GM19351 (cell line): ENCODE results near the gene BMPR2.

Experiments used
- ATAC-seq: cut with Tn5 transposase; IDR thresholded peaks from one replicate; pipeline ENCODE4 v1.9.1; 2021; ENCODE audit warnings: mild to moderate bottlenecking, moderate library complexity; ENCODE audit not compliant: unreplicated experiment

Gene BMPR2

DNA sequence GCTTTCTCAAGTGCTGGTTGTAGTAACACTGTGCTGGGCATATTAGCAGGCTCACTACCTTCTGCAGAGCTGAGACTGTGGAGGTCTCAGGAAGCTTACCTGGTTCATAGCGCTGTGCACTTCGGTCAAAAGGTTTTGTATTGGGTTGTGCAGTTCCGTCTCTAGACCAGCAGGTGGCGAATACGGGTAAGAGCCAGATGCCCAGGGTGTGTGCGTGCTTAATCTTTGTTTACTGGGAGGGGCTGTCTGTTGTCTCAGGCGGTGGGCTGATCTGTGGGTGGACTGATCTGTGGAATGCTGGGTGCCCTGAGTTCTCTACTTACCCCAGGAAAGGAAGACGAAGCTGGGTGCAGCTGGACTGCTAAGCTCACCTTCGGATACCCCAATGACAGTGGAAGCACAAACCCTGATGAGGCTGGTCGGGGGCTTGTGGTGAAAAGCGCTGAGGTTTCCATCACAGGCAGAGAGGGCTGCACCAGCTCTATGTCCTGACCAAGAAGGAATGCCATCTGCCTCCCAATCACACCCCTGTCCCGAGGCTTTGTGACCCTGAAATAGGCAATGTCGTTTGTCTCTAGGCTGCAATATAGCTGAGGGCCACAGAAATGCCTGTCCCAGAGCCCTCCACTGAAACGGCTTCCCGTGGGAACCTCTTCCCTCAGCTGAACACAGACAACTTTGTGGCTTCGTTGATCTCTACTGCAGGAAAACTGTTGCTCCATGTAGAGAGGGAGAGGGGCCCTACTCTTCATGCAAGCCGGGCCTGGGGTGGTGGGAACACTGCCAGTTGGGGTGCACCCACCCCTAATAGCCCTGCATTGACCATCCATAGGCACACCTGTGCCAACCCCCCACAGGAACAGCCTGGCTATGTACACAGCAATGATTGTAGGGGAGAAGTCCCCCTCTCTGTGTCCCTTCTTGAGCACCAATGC lies 212.8 kb downstream of the BMPR2 start:
- peak; percentile 94 for ATAC-seq

DNA sequence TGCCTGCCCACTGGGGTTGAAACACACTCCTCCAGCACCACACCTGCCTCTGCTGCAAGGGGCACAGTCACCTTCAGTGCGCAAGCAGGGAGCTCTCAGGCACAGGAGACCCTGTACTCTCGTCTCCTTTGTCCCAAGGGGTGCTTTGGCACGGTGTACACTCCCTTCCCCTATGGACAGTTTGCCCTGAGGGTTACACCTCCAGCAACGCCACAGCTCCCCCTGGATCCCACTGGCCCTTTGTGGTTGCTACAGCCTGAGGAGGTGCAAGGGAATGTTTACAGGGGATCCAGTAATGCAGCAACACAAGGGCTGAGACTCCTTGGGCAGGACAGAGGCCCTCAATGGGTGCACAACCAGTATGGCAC lies 213.4 kb downstream of the BMPR2 start:
- ATAC-seq, result no peak

- no peak for ATAC-seq
Measured at GRCh38 chr2:202592566-202592965, 216.4 kb downstream of the BMPR2 start.

- ATAC-seq, result no peak
Measured at GRCh38 chr2:202599105-202599504, 223.0 kb downstream of the BMPR2 start.

DNA sequence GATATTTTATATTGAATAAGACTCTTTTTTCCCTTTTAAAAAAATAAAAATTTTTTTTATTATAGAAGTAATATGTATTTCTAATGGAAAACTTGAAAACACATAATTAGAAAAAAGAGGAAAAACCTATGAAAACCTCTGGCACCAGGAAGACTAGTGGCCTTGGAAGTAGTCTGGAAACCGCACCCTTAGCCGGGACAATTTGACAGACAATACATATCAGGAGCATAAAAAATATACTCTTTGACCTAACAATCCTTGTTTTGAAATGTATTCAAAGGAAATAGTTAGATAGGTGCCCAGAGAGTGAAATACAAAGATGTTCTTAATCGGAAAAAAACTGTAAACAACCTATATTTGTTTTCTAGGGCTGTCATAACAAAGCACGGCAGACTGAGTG lies 223.8 kb downstream of the BMPR2 start:
- no peak for ATAC-seq

DNA sequence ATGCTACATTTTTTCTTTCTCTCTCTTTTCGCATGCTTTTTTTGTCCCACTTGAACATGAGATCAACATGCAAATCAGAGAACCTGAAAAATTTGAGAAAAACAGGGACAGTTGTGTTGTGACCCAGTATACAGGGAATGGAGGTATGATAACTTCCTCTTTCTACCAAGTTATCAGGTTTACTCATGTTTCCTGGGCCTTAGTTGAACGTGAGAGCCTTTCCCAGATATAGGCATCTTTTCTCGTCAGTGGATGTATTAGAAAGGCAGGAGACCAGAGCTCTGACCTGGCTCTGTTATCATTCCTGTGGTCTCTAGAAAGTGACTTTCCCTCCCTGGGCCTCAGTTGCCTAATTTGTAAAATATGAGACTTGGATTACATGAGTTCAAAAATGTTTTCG lies 228.6 kb downstream of the BMPR2 start:
- no peak for ATAC-seq

- ATAC-seq, result no peak
Measured at GRCh38 chr2:202605174-202605573, 229.0 kb downstream of the BMPR2 start.

GRCh38 chr2:202608142-202608852 lies 232.2 kb downstream of the BMPR2 start:
- ATAC-seq, result peak; percentile 47

GRCh38 chr2:202609381-202610145 lies 233.4 kb downstream of the BMPR2 start:
- peak; percentile 88 for ATAC-seq

DNA sequence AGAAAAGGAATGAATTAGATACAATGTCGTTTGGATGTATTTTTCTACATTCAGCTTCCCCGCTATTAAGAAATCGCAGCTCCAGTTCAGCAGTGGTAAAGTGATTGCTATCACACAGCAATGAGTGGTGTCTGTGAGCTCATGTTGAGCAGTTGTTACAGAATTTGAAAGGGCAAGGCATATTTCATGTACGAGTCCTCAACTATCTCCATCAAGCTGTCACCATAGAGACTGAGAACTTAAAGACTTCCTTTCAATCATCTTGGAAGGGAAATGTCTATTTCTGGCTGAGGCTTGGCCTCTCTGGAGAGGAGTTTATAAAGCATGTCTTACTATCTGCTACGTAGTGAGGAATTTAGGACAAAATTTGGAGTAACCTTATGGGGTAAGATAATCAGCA lies 234.3 kb downstream of the BMPR2 start:
- no peak for ATAC-seq

DNA sequence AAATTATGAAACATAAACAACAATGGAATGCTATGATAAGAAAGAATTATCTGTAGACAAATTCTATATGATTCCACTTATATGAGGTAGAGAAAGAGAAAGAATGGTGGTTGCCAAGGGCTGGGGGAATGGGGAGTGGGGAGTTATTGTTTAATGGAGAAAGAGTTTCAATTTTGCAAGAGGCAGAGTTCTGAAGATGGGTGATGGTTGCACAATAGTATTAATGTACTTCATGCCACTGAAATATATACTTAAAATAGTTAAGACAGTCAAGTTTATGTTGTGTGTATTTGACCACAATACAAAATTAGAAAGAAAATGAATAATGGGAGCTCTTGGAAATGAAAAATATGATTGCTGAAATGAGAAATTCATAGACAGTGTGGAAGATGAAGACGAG lies 236.0 kb downstream of the BMPR2 start:
- ATAC-seq, result no peak

DNA sequence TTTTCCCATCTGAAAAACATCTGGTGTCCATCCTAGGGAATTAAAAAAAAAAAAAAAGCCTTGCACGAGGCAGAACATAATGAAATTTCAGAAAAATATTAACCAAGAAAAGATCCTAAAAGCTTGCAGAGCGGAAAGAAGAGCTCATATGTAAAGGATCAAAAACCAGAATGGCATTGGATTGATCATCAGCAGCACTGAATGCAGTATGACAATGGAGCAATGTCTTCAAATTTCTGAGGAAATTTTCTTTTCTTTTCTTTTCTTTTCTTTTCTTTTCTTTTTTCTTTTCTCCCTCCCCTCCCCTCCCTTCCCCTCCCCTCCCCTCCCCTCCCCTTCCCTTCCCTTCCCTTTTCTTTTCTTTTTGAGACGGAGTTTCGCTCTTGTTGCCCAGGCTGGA lies 237.4 kb downstream of the BMPR2 start:
- no peak for ATAC-seq
